ENCODE results near the gene OR10K2.

DNA sequence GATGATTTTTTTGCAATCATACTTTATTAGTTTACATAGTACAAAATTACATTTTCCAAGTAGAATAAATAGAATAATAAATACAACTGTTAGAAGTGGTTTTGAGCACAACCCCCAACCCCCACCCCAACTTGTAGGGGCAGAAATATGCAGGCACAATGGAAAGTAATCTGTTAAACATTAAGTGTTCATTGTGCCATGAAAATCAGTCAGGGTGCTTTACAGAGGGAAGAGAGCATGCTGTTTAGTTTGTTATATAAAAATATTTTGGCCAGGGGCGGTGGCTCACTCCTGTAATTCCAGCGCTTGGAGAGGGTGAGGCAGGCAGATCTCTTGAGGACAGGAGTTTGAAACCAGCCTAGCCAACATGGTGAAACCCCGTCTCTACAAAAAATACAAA lies 29.4 kb downstream of the OR10K2 start:
- TF ChIP-seq, protein P1, sequence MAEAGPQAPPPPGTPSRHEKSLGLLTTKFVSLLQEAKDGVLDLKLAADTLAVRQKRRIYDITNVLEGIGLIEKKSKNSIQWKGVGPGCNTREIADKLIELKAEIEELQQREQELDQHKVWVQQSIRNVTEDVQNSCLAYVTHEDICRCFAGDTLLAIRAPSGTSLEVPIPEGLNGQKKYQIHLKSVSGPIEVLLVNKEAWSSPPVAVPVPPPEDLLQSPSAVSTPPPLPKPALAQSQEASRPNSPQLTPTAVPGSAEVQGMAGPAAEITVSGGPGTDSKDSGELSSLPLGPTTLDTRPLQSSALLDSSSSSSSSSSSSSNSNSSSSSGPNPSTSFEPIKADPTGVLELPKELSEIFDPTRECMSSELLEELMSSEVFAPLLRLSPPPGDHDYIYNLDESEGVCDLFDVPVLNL (CRISPR knock-in tag; IDR thresholded peaks at IDR 0.05; ENCODE audit: borderline replicate concordance, low read depth), result no peak
- TF ChIP-seq, protein P2, sequence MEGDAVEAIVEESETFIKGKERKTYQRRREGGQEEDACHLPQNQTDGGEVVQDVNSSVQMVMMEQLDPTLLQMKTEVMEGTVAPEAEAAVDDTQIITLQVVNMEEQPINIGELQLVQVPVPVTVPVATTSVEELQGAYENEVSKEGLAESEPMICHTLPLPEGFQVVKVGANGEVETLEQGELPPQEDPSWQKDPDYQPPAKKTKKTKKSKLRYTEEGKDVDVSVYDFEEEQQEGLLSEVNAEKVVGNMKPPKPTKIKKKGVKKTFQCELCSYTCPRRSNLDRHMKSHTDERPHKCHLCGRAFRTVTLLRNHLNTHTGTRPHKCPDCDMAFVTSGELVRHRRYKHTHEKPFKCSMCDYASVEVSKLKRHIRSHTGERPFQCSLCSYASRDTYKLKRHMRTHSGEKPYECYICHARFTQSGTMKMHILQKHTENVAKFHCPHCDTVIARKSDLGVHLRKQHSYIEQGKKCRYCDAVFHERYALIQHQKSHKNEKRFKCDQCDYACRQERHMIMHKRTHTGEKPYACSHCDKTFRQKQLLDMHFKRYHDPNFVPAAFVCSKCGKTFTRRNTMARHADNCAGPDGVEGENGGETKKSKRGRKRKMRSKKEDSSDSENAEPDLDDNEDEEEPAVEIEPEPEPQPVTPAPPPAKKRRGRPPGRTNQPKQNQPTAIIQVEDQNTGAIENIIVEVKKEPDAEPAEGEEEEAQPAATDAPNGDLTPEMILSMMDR (IDR thresholded peaks at IDR 0.05), result no peak

All from WTC11 (cell line).